ENCODE data around the gene SLC15A3.

GRCh38 chr11:60964801-60965200 lies 12.8 kb upstream of the SLC15A3 start:
- TF ChIP-seq, protein P1, sequence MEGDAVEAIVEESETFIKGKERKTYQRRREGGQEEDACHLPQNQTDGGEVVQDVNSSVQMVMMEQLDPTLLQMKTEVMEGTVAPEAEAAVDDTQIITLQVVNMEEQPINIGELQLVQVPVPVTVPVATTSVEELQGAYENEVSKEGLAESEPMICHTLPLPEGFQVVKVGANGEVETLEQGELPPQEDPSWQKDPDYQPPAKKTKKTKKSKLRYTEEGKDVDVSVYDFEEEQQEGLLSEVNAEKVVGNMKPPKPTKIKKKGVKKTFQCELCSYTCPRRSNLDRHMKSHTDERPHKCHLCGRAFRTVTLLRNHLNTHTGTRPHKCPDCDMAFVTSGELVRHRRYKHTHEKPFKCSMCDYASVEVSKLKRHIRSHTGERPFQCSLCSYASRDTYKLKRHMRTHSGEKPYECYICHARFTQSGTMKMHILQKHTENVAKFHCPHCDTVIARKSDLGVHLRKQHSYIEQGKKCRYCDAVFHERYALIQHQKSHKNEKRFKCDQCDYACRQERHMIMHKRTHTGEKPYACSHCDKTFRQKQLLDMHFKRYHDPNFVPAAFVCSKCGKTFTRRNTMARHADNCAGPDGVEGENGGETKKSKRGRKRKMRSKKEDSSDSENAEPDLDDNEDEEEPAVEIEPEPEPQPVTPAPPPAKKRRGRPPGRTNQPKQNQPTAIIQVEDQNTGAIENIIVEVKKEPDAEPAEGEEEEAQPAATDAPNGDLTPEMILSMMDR (IDR thresholded peaks at IDR 0.05) = no peak
- TF ChIP-seq POLR2A (IDR thresholded peaks at IDR 0.05) (no peak), POLR2AphosphoS5 (IDR thresholded peaks at IDR 0.05) (no peak)

Data from prostate gland (tissue), 2 donors.